Prostate gland (tissue), 1 donor: Measurements from ENCODE around the gene TFF2.

Source experiments
- POLR2A ChIP-seq: fragments of 450-650 bp; IDR thresholded peaks from one replicate; pipeline ENCODE4 v1.6.1; 2016; ENCODE audit warnings: antibody characterized with exemption, mild to moderate bottlenecking
- POLR2AphosphoS5 ChIP-seq: sonication (generic); formaldehyde crosslinking; IDR thresholded peaks from one replicate; pipeline ENCODE4 v1.6.1; 2017; ENCODE audit warnings: antibody characterized with exemption

DNA sequence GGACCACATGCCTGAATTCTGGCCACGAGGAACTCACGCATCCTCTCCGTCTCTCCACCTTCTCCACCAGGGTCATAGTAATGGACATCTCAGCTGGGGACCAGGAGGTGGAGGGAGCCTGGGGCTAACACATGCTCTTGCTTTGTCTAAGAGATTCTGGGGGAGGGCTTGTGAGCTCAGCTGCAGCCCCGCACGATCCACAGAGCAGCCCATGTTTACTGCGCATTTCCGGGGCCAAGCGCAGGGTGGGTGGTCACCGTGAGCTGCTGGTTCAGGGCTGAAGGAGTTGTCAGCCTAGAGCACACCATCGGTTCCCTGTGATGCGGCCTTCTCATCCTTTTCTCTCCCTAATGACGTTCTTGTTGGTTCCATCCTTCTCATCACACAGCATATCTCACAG lies 7.5 kb upstream of the TFF2 start:
- TF ChIP-seq POLR2A (no peak), POLR2AphosphoS5 (no peak)
